ENCODE data around the gene GTF2A1L.
"Not testable (repeated sequence)": the region's sequence is repeated elsewhere in the genome, so short reads cannot be mapped to it uniquely, and the experiment has no call there.

The GTF2A1L gene

GRCh38 chr2:48607307-48608014 lies 10.2 kb upstream of the GTF2A1L start:
- DNase-seq, result peak in 9 of 56 donors; percentile 11 to 28 (median 23)

- no peak for DNase-seq
Measured at GRCh38 chr2:48613211-48613610, 4.4 kb upstream of the GTF2A1L start.

GRCh38 chr2:48614581-48614980 lies 3.1 kb upstream of the GTF2A1L start:
- DNase-seq, result not testable (repeated sequence)

GRCh38 chr2:48619526-48619925 lies 1.9 kb downstream of the GTF2A1L start:
- no peak for DNase-seq

- DNase-seq, result no peak
Measured at GRCh38 chr2:48620604-48621003, 2.9 kb downstream of the GTF2A1L start.

GRCh38 chr2:48622691-48623090 lies 5.0 kb downstream of the GTF2A1L start:
- DNase-seq, result not testable (repeated sequence)

- DNase-seq, result no peak
Measured at GRCh38 chr2:48624696-48625095, 7.0 kb downstream of the GTF2A1L start.

GRCh38 chr2:48626047-48626446 lies 8.4 kb downstream of the GTF2A1L start:
- no peak for DNase-seq

DNA sequence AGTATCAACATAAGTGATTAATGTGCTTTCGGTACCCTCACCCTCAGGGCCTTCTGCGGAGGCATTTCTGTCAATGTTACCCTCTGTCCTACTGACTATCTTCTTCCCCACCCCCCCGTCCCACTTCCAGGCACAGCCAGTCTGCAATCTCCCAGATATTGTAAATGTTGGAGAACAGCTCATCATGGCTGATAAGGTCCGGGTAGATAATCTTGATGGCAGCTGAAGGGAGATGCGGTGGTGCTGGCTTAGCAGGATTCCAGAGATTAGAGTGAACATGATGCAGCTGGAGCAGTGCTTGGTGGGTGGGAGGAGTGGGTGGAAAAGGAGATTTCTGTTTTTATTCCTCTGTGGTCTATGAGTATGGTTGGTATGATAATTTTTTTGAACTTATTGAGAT lies 15.5 kb downstream of the GTF2A1L start:
- DNase-seq, result no peak

- DNase-seq, result no peak
Measured at GRCh38 chr2:48635786-48636185, 18.1 kb downstream of the GTF2A1L start.

- no peak for DNase-seq
Measured at GRCh38 chr2:48638261-48638660, 20.6 kb downstream of the GTF2A1L start.

DNA sequence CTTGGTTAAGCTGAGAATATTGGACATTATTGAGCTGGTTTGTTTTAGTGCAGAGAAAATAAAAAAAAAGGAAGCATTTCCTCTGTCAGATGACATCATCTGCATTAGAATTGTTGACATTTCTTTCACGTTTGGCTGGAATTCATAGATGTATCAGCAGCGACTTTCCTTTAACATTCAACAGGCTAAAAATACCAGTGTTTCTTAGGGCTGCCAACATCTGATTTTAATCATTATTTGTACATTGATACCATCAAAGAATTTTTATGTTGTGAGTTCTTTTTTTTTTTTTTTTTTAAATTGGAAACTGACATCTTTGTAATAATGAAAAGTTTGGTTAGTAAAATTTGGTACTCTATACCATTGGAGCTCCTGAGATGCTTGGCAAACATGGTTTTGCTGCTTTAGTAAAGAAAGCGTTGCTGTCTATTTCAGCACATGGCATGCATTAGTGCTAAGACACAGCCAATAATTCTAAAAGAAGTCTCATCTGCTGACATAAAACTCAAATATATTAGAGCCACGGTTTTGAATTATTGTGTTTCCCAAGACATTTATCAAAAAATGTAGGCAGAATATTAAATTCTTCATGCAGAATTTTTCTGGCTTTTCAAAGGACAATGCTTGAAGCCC lies 33.6 kb downstream of the GTF2A1L start:
- no peak for DNase-seq

GRCh38 chr2:48668992-48669391 lies 51.3 kb downstream of the GTF2A1L start:
- DNase-seq, result no peak

DNA sequence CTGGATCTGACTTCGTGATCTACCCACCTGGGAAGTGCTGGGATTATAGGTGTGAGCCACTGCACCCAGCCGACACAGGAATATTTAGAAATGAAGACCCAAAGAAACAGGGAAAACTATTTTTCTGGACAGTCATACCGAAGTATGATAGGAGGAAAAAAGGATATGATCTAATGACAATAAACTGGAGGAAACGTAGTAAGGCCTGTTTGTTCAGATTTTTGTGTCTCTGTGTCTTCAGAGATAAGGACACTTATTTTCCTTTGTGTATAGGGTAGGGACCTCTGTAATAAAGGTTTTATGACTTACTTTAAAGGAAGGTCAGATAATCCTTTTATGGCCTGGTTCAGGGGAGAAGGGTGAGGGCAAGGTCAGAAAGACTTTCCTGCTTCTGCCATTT lies 55.9 kb downstream of the GTF2A1L start:
- no peak for DNase-seq

DNA sequence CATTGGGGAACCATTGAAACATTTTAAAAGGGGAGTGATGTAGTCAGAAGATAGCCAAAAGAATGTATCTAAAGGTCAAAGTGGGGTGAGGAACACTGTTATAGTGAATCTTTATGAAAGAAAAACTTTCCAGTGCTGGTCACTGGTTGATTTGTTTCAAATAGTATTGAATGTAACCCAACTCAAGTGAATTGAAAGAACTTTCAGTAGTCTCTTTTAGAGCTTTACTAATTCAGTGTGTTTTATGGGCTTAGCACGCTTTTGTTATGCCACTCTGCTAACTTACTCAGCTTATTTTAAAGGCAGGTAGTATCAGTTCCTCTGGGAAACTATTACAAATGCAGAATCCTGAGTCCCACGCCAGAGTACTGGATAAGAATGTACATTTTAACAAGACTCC lies 57.3 kb downstream of the GTF2A1L start:
- DNase-seq, result no peak

- DNase-seq, result no peak
Measured at GRCh38 chr2:48677450-48677849, 59.8 kb downstream of the GTF2A1L start.

DNA sequence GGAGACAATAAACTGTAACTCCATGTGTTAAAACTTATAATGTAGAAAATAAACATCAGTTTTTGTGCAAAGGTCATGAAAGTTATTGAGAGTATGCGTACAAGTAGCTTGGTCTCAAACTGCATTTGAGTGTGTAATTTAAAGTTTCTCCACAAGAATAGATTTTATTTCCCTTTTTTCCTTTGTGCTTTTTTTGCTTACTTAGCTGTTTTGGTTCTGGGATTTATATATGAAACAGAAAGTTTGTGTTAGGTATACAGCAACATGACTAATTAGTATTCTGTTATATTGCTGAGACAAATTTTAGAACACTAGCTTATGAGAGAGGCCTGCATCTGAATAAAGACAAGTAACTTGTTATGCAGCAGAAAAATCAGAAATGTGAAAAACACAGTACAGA lies 67.5 kb downstream of the GTF2A1L start:
- no peak for DNase-seq

DNA sequence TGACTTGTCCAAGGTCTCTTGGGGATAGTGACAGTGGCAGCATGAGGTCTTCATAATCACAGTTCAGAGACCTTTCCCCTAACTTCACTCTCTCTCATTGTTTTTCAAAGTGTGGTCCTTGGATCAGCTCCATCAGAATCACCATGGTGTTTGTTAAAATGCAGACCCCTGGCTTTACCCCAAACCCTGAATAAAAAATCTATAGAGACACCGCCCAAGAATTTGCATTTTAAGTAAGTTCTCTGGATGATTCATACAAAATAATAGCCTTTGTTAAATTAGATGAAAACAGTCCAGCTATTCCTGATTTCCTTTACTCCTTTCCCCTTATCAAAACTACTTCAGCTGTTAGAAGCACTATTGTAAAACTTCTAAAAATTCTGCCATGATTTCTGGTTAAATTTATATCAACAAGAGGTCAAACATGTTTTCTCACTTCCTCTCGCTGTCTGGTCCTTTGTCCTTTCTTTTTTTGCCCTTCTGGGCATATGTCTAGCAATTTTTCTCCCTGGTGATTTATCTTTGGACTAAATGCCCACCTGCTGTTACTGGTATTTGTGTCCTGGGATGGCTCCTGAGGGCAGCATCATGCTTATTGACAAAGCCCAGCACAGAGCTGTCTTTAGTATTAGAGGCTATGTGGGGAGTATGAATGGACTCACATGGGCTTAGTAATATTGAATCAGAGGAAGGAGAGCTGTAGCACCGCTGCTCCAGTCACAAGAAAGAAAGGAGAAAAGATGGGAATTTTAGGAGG lies 74.5 kb downstream of the GTF2A1L start:
- no peak for DNase-seq

GRCh38 chr2:48693066-48693465 lies 75.4 kb downstream of the GTF2A1L start:
- no peak for DNase-seq

DNA sequence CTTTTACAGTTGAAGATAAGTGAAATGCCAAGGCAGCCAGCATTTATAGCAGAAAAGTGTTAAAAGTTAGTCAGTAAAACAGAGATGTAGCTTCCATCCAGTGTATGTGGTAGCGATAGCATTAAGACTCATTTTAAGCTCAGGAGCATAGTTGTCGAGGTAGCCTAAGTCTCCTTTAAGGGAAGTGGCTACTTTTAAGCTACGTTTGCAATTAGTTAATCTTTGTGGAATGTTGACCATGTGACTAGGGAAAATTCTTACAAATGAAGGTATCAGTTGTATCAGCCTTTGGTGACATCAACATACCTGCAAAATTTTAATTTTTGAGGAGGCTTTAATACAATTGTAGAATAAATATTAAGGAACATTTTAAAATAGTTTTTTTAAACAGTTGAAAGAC lies 76.0 kb downstream of the GTF2A1L start:
- no peak for DNase-seq

GRCh38 chr2:48694149-48694548 lies 76.5 kb downstream of the GTF2A1L start:
- DNase-seq, result no peak

- DNase-seq, result peak in 1 of 56 donors; percentile 12
Measured at GRCh38 chr2:48695991-48696390, 78.3 kb downstream of the GTF2A1L start.

DNA sequence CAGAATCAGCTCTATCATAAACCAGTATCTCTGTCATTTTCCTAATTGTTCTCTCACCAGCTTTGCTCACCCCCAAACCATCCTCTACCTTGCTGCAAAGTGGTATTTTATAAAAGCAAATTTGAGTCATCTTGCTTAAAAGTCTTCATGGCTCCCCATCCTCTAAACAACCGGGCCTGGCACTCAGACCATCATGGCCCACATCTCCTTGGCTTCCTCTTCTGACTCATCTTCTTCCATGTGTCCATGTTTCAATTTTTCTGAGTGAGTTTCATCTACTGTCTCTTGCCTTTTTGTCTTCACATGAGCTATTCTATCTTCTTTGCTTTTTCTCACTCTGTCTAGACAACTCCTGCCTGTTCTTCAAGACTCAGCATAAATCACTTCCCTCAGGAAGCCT lies 79.2 kb downstream of the GTF2A1L start:
- no peak for DNase-seq
